HUDEP-2 (cell line): ENCODE results near the gene MAPK8IP1.

ENCODE experiments used
- DNase-seq, 76 experiments: peaks; one replicate each; lab custom pipeline; 2025; ENCODE audit not compliant: unreplicated experiment in 76 of 76; lab: John Stamatoyannopoulos, UW

MAPK8IP1 gene

DNA sequence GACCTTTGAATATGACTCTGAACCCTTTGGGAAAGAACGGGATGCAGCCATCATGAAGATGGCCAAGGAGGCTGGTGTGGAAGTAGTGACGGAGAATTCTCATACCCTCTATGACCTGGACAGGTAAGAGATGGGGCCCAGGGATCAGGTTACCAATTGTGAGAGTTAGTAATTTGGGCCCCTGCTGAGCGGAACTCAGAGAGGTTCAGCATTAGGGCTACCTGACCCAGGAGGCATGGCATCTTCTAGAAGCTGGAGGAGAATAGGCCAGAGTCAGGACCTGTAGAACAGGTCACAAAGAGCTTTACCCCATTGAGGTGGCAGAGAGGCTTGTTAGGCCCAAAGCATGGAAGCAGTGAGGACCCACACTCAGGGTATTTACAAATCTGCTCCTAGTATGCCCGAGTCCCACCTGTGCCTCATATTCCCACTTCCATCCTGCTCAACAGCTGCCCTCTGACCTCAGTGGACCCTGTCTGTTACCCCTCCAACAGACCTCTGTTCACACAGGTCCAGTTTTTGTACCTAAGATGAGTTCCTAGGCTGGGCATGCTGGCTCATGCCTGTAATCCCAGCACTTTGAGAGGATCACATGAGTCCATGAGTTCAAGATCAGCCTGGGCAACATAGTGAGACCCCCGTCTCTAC, 26.6 kb upstream of the MAPK8IP1 start:
- no peak for DNase-seq

- peak in 74 of 76 experiments; percentile 10 to 94 (median 79) for DNase-seq
Measured at GRCh38 chr11:45859661-45860140, 25.8 kb upstream of the MAPK8IP1 start.

DNA sequence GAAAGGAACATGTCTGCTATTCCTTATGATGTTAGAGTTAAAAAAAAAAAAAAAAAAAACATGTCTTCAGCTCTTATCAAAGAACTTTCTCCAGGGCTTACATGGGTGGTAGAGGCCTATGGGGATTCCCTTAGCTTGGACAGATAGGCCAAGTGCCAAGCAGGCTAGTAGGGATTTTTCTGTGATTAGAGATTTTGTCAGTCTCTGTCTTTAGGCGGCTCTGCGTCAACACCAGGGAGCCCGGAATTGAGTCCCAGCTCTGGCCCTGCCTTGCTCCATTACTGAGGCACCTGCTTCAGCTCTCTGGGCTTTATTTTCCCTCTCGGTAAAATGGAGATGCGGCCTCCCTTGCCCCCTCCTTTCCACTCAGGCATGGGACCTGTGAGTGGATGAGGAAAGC, 25.1 kb upstream of the MAPK8IP1 start:
- DNase-seq = peak in 10 of 76 experiments; percentile 6 to 33 (median 14)

DNA sequence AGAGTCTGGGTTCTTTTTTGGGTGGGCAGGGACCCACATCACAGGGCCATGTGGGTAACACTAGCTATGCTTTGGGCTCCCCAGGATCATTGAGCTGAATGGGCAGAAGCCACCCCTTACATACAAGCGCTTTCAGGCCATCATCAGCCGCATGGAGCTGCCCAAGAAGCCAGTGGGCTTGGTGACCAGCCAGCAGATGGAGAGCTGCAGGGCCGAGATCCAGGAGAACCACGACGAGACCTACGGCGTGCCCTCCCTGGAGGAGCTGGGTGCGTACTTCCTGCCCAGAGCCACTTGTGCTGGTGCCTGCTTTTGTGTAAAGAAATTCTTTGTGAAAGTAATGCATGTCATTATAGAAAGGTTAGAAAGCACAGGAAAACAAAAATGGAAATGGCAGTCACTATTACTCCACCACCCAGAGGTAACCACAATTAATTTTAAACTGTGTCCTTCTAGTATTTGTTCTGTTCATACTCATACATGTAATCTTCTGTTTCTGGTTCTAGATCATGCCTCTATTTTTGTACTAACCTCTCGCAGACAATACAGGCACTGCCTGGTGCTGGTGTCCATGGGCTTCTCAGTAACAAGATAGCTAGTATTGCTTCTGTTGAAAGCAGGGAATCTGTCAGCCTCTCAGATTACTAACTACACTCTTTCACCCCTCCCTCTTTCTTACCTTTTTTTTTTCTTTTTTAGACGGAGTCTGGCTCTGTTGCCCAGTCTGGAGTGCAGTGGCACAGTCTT, 24.5 kb upstream of the MAPK8IP1 start:
- DNase-seq = no peak

- no peak for DNase-seq
Measured at GRCh38 chr11:45864041-45864440, 21.4 kb upstream of the MAPK8IP1 start.

DNA sequence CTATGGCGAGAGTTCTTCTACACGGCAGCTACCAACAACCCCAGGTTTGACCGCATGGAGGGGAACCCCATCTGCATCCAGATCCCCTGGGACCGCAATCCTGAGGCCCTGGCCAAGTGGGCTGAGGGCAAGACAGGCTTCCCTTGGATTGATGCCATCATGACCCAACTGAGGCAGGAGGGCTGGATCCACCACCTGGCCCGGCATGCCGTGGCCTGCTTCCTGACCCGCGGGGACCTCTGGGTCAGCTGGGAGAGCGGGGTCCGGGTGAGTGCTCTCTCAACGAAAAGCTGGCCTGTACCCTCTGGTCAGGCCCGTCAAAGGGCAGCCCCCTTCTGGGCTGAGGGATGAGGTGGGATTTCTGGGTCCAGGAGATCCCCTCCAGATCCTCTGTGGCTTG, 15.9 kb upstream of the MAPK8IP1 start:
- DNase-seq = no peak

GRCh38 chr11:45870706-45871105, 14.7 kb upstream of the MAPK8IP1 start:
- no peak for DNase-seq

GRCh38 chr11:45871638-45872037, 13.8 kb upstream of the MAPK8IP1 start:
- no peak for DNase-seq

DNA sequence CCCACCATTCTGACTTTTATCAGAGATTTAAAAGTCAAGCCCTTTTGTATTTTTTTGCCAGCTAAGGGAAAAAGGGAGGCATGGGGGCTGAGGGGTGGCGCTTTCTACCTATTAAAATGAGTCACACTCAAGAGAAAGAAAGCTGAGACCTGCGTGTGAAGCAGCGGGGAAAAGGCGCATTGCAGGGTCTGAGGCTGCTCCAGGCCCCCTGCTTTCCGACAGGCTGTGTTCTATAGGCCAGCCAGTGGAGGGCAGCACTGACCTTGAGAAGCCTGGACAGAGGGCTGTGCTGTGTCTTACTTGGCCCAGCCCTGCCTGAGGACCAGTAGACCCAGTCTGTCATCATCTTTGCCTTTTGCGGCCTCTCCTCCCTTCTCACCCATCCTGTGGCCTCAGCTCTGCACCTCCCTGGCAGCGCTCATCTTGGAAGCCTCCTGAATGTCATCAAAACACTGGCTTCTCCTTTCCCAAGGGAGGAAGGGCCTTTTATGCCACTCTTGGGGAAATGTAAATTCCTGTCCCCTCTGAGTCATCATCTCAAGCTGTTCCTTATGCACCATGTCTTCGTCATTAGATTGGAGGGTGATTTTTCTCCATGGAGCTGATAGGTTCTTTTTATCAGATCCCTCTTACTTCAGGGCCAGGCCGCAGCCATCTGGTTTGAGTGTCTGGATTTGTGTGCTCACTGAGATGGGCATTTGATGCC, 12.6 kb upstream of the MAPK8IP1 start:
- DNase-seq = peak in 35 of 76 experiments; percentile 3 to 48 (median 21)

- DNase-seq = no peak
Measured at GRCh38 chr11:45876401-45876800, 9.1 kb upstream of the MAPK8IP1 start.

DNA sequence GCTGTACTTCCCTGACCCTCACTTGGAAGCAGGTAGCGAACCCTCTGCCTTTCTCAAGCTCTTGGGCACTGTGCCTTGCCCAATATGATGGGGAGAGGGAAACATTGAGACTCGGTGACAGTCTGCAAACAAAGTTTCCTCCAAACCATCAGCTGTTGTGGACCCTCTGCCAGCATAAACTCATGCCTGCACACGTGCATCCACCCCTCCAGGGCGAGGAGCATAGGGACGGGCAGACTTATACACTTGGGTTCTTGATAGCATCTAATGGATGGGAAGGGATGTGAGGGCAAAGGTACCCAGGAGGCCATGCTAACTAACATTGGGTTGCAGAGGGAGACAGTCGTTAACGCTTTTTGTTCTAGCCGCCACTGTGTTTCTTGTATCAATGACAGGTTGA, 8.2 kb upstream of the MAPK8IP1 start:
- DNase-seq = no peak

DNA sequence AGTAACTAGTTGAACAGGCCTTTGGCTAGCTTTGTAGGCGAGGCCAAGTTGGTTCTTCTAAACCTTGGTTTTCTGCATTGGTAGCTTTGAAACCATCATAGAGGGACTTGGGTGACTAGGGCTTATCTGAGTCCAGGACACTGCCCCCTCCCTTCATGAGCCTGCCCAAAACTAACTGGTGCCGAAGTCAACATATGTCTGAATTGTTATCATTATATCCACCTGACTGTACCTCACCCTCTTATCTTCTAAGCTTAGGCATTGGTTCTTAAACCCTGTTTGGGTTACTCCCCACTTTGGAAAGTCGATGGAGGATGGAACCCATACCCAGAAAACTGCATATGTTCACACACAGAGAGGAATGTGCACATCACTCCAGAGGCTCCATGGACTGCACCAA, 7.6 kb upstream of the MAPK8IP1 start:
- DNase-seq = peak in 4 of 76 experiments; percentile 7 to 30 (median 22)

DNA sequence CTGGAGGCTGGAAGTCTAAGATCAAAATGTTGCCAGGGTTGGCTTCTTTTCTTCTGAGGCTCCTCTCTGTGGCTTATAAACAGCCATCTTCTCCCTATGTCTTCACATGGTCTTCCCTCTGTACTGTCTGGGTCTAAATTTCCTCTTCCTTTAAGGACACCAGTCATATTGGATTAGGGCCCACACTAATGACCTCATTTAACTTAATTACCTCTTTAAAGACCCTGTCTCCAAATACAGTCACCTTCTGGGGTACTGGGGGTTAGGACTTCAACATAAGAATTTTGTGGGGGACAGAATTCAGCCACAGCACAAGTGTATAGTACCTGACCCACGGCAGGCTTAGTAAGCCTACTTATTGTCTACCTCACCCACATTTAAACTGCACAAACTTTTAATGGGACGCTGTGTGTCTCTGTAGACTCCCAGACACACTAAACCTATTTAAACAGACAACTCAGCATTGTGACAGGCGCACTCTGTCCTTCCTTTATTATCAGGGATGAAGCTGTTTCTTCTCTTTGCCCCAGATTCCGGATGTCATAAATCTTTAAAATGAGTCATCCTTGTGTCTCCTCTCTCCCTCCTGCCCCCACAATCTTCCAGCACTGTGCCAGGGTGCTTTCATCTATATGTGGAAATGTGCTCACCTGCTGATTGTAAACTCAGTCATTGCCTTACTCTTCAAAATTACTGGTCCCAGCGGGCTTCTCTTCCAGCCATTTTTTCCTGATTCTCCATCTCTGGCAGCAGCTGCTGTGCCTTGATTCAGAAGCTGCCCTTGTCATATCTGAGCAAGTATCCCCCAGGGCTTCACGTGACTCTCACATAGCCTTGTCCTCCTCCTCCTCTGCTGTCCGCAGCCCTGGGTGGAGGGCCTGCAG, 5.4 kb upstream of the MAPK8IP1 start:
- no peak for DNase-seq

- no peak for DNase-seq
Measured at GRCh38 chr11:45880772-45881570, 4.5 kb upstream of the MAPK8IP1 start.

DNA sequence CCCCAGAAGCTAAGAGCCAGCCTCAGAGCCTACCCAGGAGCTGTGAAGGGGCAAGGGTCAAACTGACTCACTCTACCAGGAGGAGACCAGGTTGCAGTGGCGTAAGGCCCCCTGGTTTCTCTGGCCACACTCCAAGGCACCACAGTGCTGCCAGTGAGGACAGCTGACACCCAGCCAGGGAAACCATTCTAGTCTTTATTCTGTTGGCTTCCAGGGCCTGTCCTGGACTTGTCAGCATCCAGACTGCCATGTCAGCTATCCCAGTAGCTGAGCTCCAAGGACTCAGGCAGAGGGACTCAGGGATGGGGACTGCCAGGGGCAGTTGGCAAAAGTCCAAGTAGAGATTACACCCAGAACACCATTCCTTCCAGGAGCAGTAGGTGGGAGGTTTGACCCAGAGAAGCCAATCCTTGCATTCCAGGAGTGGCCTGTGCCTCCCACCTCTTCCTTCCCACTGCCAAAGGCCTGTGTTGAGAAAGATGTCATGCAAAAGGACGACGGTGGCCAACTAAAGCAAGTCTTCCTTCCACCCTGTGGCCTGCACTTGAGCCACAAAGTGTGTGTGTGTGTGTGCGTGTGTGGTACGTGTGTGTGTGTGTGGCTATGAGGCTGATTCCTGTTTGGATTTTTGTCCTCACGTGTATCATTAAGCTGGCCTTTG, 3.6 kb upstream of the MAPK8IP1 start:
- DNase-seq = no peak

DNA sequence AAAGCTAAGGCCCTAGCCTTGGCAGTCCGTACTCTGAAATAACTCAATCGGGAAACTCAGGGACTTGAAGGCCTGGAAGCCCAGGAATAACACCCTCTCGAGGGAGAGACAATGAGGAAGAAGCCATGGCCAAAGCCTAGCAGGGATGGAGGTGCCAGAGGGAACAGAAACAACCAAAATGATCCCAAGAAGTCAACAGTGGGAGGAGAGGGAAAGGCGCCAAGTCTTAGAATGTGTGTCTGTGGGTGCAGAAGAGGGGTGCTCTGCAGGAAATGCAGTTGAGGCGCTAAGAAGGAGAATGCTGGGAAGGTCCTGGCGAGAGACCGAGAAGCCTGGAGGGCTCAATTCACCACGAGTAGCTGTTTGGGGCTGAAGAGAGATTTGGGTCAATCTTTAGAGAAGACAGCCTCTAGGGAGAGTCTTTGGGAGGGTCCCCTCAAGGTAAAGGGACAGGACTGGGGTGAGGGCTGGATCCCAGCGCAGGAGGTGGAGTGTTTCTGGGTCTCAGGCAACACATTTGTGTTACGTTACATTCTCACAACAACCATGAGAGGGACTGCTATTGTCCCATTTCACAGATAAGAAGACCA, 760 bp upstream of the MAPK8IP1 start:
- no peak for DNase-seq

GRCh38 chr11:45885921-45886721, 670 bp downstream of the MAPK8IP1 start:
- no peak for DNase-seq
